SK-N-SH (cell line): Measurements from ENCODE around the gene TIMM8B.
"Not testable (repeated sequence)": the region's sequence is repeated elsewhere in the genome, so short reads cannot be mapped to it uniquely, and the experiment has no call there.

Experiments used
- CTCF ChIP-seq: fragments of 200-600 bp; sonication (generic); IDR thresholded peaks from 2 replicates; pipeline ENCODE4 v1.6.1; 2017; ENCODE audit warnings: antibody characterized with exemption, mild to moderate bottlenecking, moderate library complexity
- EZH2phosphoT487 ChIP-seq: fragments of 200-600 bp; sonication (generic); IDR thresholded peaks from 2 replicates; pipeline ENCODE4 v1.6.1; 2017; ENCODE audit warnings: low read depth, mixed run types, mild to moderate bottlenecking, antibody characterized with exemption, moderate library complexity, borderline replicate concordance
- FOXM1 ChIP-seq: IDR thresholded peaks from 2 replicates; pipeline ENCODE4 v1.4.0; 2012; ENCODE audit warnings: low read depth, mild to moderate bottlenecking
- MAX ChIP-seq: IDR thresholded peaks from 2 replicates; pipeline ENCODE4 v1.4.0; 2012; ENCODE audit warnings: low read depth
- NFIC ChIP-seq: IDR thresholded peaks from 2 replicates; pipeline ENCODE4 v1.4.0; 2012; ENCODE audit warnings: borderline replicate concordance
- POLR2AphosphoS5 ChIP-seq: IDR thresholded peaks from 2 replicates; pipeline ENCODE4 v1.6.1; 2012; ENCODE audit warnings: low read depth, low read length
- REST ChIP-seq: IDR thresholded peaks from 2 replicates; pipeline ENCODE4 v1.6.1; 2012; ENCODE audit warnings: mild to moderate bottlenecking, low read depth, low read length, moderate library complexity
- RFX5 ChIP-seq: IDR thresholded peaks from 2 replicates; pipeline ENCODE4 v1.6.1; 2012; ENCODE audit warnings: mild to moderate bottlenecking, improper control_type of control experiment, low read length
- SMC3 ChIP-seq: IDR thresholded peaks from 2 replicates; pipeline ENCODE4 v1.6.1; 2012; ENCODE audit warnings: low read depth, low read length, improper control_type of control experiment
- TAF1 ChIP-seq: IDR thresholded peaks from 2 replicates; pipeline ENCODE4 v1.6.1; 2012; ENCODE audit warnings: low read depth, mild to moderate bottlenecking, low read length, moderate library complexity, borderline replicate concordance
- USF1 ChIP-seq: IDR thresholded peaks from 2 replicates; pipeline ENCODE4 v1.4.0; 2012; ENCODE audit warnings: low read depth, borderline replicate concordance
- USF2 ChIP-seq: fragments of 150-350 bp; IDR thresholded peaks from 2 replicates; pipeline ENCODE4 v1.6.1; 2017; ENCODE audit warnings: antibody characterized with exemption, low read length, low read depth, borderline replicate concordance

- not testable (repeated sequence) for TF ChIP-seq TAF1, CTCF, SMC3, USF1, MAX, NFIC, USF2, RFX5, REST, POLR2AphosphoS5, EZH2phosphoT487, FOXM1
Observed at GRCh38 chr11:112048256-112048655, 38.3 kb downstream of the TIMM8B start.
